Osteoblast (primary cell): ENCODE measurements around the gene ARAF. TPM values are rescaled to one million over a fixed set of nuclear protein-coding genes. Genes with fewer than 3 reads are reported as not detected.

ENCODE experiments used
- DNase-seq: peaks from one replicate; pipeline ENCODE4 v3.0.0; 2011; ENCODE audit warnings: low spot score, mixed read lengths; ENCODE audit not compliant: insufficient read length; ENCODE audit errors: missing footprints
- H2AFZ ChIP-seq: 2 replicates; pipeline ENCODE4 v1.6.0; 2011; ENCODE audit warnings: mild to moderate bottlenecking, low read length
- H3K27ac ChIP-seq: 2 replicates; pipeline ENCODE4 v1.5.1; 2011; ENCODE audit warnings: mild to moderate bottlenecking, low read depth, low read length, moderate library complexity
- H3K27me3 ChIP-seq: 2 replicates; pipeline ENCODE4 v1.6.0; 2012; ENCODE audit warnings: mild to moderate bottlenecking, control low read depth, inconsistent platforms, low read length, moderate library complexity; ENCODE audit not compliant: insufficient read depth
- H3K36me3 ChIP-seq: 2 replicates; pipeline ENCODE4 v1.5.1; 2011; ENCODE audit warnings: mild to moderate bottlenecking, low read length, control low read depth, moderate library complexity; ENCODE audit not compliant: insufficient read depth
- H3K4me1 ChIP-seq: 2 replicates; pipeline ENCODE4 v1.5.1; 2011; ENCODE audit warnings: mild to moderate bottlenecking, low read length, control low read depth, moderate library complexity; ENCODE audit not compliant: insufficient read depth
- H3K4me2 ChIP-seq: 2 replicates; pipeline ENCODE4 v1.6.0; 2011; ENCODE audit warnings: mild to moderate bottlenecking, low read length; ENCODE audit not compliant: insufficient read depth
- H3K4me3 ChIP-seq: fragments of 200-600 bp; sonication (generic); 3 replicates; pipeline ENCODE4 v1.5.1; 2012; ENCODE audit warnings: mild to moderate bottlenecking, low read length, inconsistent platforms; ENCODE audit not compliant: insufficient read depth
- H3K79me2 ChIP-seq: 2 replicates; pipeline ENCODE4 v1.6.0; 2012; ENCODE audit warnings: mild to moderate bottlenecking, low read length, control low read depth, inconsistent platforms; ENCODE audit not compliant: insufficient read depth
- H3K9me3 ChIP-seq: 2 replicates; pipeline ENCODE4 v1.5.1; 2011; ENCODE audit warnings: low read depth, low read length, control low read depth
- H4K20me1 ChIP-seq: 2 replicates; pipeline ENCODE4 v1.6.0; 2012; ENCODE audit warnings: mild to moderate bottlenecking, low read length, control low read depth; ENCODE audit not compliant: insufficient read depth
- CTCF ChIP-seq: IDR thresholded peaks from 2 replicates; pipeline ENCODE4 v1.5.1; 2011; ENCODE audit warnings: mild to moderate bottlenecking, low read depth, low read length, moderate library complexity; ENCODE audit errors: extremely low read depth
- total RNA-seq: library from RNA; depleted of rRNA; stranded (reverse); fragments of >200 nt; gene quantifications from 2 replicates; pipeline ENCODE4 v1.2.3, GENCODE V29; 2012

The ARAF gene
- total RNA-seq, 1 donor: 21.0 TPM

GRCh38 chrX:47566841-47567240 lies 5.8 kb downstream of the ARAF start:
- Histone ChIP-seq H3K27ac (no peak overlapping the region), H3K79me2 (peaks cover 25% of the 10 kb centered on the region), H3K27me3 (no peaks in the 10 kb centered on the region), H3K4me1 (peaks cover 20% of the 10 kb centered on the region), H3K4me3 (no peak overlapping the region), H3K9me3 (no peaks in the 10 kb centered on the region), H3K4me2 (no peak overlapping the region), H2AFZ (no peak overlapping the region), H3K36me3 (peaks cover 28% of the 10 kb centered on the region), H4K20me1 (peaks cover 4% of the 10 kb centered on the region)
- TF ChIP-seq CTCF: no peak
- DNase-seq: no peak

GRCh38 chrX:47568656-47569295 lies 7.8 kb downstream of the ARAF start:
- Histone ChIP-seq H3K9me3 (no peaks in the 10 kb centered on the region), H3K4me2 (no peak overlapping the region), H3K27me3 (no peaks in the 10 kb centered on the region), H3K4me1 (peaks cover 11% of the 10 kb centered on the region), H3K79me2 (peaks cover 12% of the 10 kb centered on the region), H2AFZ (no peak overlapping the region), H3K27ac (no peak overlapping the region), H3K36me3 (peaks cover 27% of the 10 kb centered on the region), H3K4me3 (no peak overlapping the region), H4K20me1 (peaks cover 3% of the 10 kb centered on the region)
- no peak for DNase-seq
- peak; percentile 36 for TF ChIP-seq CTCF

- Histone ChIP-seq H2AFZ (no peak overlapping the region), H3K27me3 (no peaks in the 10 kb centered on the region), H3K36me3 (peaks cover 23% of the 10 kb centered on the region), H3K4me1 (peaks cover 6% of the 10 kb centered on the region), H3K4me3 (no peak overlapping the region), H3K79me2 (no peaks in the 10 kb centered on the region), H3K9me3 (no peaks in the 10 kb centered on the region), H3K27ac (no peak overlapping the region), H4K20me1 (peaks cover 3% of the 10 kb centered on the region), H3K4me2 (no peak overlapping the region)
- TF ChIP-seq CTCF: no peak
- DNase-seq: no peak
Measured at GRCh38 chrX:47570794-47571193, 9.8 kb downstream of the ARAF start.

- peaks cover 6% of the 10 kb centered on the region for H3K4me1 ChIP-seq
- no peak for TF ChIP-seq CTCF
Measured at GRCh38 chrX:47571215-47571614, 10.2 kb downstream of the ARAF start.

More at GRCh38 chrX:47571215-47571614, 10.2 kb downstream of the ARAF start:
- H3K27me3 ChIP-seq: no peaks in the 10 kb centered on the region
- no peaks in the 10 kb centered on the region for H3K9me3 ChIP-seq
- H3K79me2 ChIP-seq: no peaks in the 10 kb centered on the region
- H4K20me1 ChIP-seq: peaks cover 3% of the 10 kb centered on the region
- no peak overlapping the region for H3K27ac ChIP-seq
- H2AFZ ChIP-seq: no peak overlapping the region
- H3K36me3 ChIP-seq: peaks cover 22% of the 10 kb centered on the region
- no peak overlapping the region for H3K4me2 ChIP-seq
- no peak overlapping the region for H3K4me3 ChIP-seq
- no peak for DNase-seq
